ENCODE data around the gene APAF1.

APAF1 gene

GRCh38 chr12:98618952-98619351 is 26.1 kb upstream of the APAF1 start:
- no peak overlapping the region for H2AFZ ChIP-seq (ENCODE audit: low read depth, low read length)
- H3K9ac ChIP-seq (ENCODE audit: low read depth, low read length): no peak overlapping the region
- no peak overlapping the region for H3K4me2 ChIP-seq (ENCODE audit: insufficient read depth, low read length)
- H3K4me1 ChIP-seq (ENCODE audit: insufficient read depth, low read length): no peaks in the 10 kb centered on the region
- H3K9me3 ChIP-seq (ENCODE audit: insufficient read depth, low read length, severe bottlenecking): no peaks in the 10 kb centered on the region
- ATAC-seq (ENCODE audit: insufficient read depth, low read depth): no peak
- H3K4me3 ChIP-seq (ENCODE audit: low read depth in 1 of 2, low read length in 2 of 2): no peak overlapping the region
- H3K79me2 ChIP-seq (ENCODE audit: insufficient read depth, low read length): no peaks in the 10 kb centered on the region
- DNase-seq: no peak
- no peaks in the 10 kb centered on the region for H3K36me3 ChIP-seq (ENCODE audit: insufficient read depth, low read length)
- H3K27ac ChIP-seq (ENCODE audit: low read length): no peak overlapping the region
- no peaks in the 10 kb centered on the region for H4K20me1 ChIP-seq (ENCODE audit: insufficient read depth, low read length)
- TF ChIP-seq, protein P1, sequence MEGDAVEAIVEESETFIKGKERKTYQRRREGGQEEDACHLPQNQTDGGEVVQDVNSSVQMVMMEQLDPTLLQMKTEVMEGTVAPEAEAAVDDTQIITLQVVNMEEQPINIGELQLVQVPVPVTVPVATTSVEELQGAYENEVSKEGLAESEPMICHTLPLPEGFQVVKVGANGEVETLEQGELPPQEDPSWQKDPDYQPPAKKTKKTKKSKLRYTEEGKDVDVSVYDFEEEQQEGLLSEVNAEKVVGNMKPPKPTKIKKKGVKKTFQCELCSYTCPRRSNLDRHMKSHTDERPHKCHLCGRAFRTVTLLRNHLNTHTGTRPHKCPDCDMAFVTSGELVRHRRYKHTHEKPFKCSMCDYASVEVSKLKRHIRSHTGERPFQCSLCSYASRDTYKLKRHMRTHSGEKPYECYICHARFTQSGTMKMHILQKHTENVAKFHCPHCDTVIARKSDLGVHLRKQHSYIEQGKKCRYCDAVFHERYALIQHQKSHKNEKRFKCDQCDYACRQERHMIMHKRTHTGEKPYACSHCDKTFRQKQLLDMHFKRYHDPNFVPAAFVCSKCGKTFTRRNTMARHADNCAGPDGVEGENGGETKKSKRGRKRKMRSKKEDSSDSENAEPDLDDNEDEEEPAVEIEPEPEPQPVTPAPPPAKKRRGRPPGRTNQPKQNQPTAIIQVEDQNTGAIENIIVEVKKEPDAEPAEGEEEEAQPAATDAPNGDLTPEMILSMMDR (IDR thresholded peaks at IDR 0.05; ENCODE audit: borderline replicate concordance, extremely low read depth, low read length, poor library complexity, severe bottlenecking): no peak
- no peak for TF ChIP-seq EZH2 (IDR thresholded peaks at IDR 0.05; ENCODE audit: borderline replicate concordance, low read depth, low read length, severe bottlenecking)
- H3K27me3 ChIP-seq (ENCODE audit: insufficient read depth, low read length, poor library complexity): no peaks in the 10 kb centered on the region

DNA sequence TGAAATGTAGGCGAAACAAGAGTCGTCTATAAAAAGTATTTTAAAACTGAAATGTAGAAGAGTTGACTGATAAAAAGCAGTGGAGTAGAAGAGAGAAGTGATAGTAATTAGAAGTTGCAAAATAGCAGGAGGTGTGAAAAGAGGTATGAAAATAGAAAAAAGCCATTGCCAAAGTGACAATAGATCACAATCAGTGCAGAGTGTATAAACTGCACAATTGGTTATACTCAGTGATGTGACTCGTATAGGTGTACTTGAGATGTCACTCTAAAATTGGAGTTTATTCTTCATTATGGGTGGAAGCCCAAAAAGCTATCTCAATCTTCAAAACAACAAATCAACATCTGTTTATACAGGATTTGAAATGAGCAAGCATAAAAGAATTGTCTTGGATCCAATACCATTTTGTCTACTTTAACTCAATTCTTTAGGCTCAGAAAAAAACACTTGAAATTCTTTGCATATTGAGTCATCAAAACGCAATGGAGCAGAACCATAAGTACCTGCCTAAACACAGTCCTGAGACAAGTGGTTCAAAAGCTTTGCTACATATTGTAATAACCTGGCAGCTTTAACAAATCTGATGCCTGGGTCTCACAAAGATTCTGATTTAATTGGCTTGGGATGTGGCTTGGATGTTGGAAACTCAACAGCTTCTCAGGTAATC is 9.3 kb upstream of the APAF1 start:
- H3K4me2 ChIP-seq (ENCODE audit: insufficient read depth, low read length): no peak overlapping the region
- no peak for DNase-seq
- H3K9ac ChIP-seq (ENCODE audit: low read depth, low read length): no peak overlapping the region
- H3K36me3 ChIP-seq (ENCODE audit: insufficient read depth, low read length): peaks cover 23% of the 10 kb centered on the region
- peaks cover 72% of the 10 kb centered on the region for H3K79me2 ChIP-seq (ENCODE audit: insufficient read depth, low read length)
- H2AFZ ChIP-seq (ENCODE audit: low read depth, low read length): no peak overlapping the region
- H3K27ac ChIP-seq (ENCODE audit: low read length): no peak overlapping the region
- peaks cover 3% of the 10 kb centered on the region for H3K4me1 ChIP-seq (ENCODE audit: insufficient read depth, low read length)
- no peaks in the 10 kb centered on the region for H3K9me3 ChIP-seq (ENCODE audit: insufficient read depth, low read length, severe bottlenecking)
- H3K27me3 ChIP-seq (ENCODE audit: insufficient read depth, low read length, poor library complexity): no peaks in the 10 kb centered on the region
- H4K20me1 ChIP-seq (ENCODE audit: insufficient read depth, low read length): no peaks in the 10 kb centered on the region
- TF ChIP-seq, protein P1 (IDR thresholded peaks at IDR 0.05; ENCODE audit: borderline replicate concordance, extremely low read depth, low read length, poor library complexity, severe bottlenecking): no peak
- TF ChIP-seq EZH2 (IDR thresholded peaks at IDR 0.05; ENCODE audit: borderline replicate concordance, low read depth, low read length, severe bottlenecking): no peak
- H3K4me3 ChIP-seq (ENCODE audit: low read depth in 1 of 2, low read length in 2 of 2): no peak overlapping the region
- ATAC-seq (ENCODE audit: insufficient read depth, low read depth): no peak

GRCh38 chr12:98637068-98637467 is 8.0 kb upstream of the APAF1 start:
- Histone ChIP-seq H3K36me3 (ENCODE audit: insufficient read depth, low read length) (peaks cover 21% of the 10 kb centered on the region), H3K4me3 (ENCODE audit: low read depth in 1 of 2, low read length in 2 of 2) (no peak overlapping the region), H3K27me3 (ENCODE audit: insufficient read depth, low read length, poor library complexity) (no peaks in the 10 kb centered on the region), H3K27ac (ENCODE audit: low read length) (no peak overlapping the region), H3K9me3 (ENCODE audit: insufficient read depth, low read length, severe bottlenecking) (no peaks in the 10 kb centered on the region), H3K9ac (ENCODE audit: low read depth, low read length) (no peak overlapping the region), H4K20me1 (ENCODE audit: insufficient read depth, low read length) (no peaks in the 10 kb centered on the region), H3K79me2 (ENCODE audit: insufficient read depth, low read length) (peaks cover 85% of the 10 kb centered on the region), H2AFZ (ENCODE audit: low read depth, low read length) (no peak overlapping the region), H3K4me1 (ENCODE audit: insufficient read depth, low read length) (peaks cover 15% of the 10 kb centered on the region), H3K4me2 (ENCODE audit: insufficient read depth, low read length) (no peak overlapping the region)
- DNase-seq (no peak), ATAC-seq (ENCODE audit: insufficient read depth, low read depth) (no peak)
- no peak for TF ChIP-seq EZH2 (IDR thresholded peaks at IDR 0.05; ENCODE audit: borderline replicate concordance, low read depth, low read length, severe bottlenecking)
- TF ChIP-seq, protein P1 (IDR thresholded peaks at IDR 0.05; ENCODE audit: borderline replicate concordance, extremely low read depth, low read length, poor library complexity, severe bottlenecking): no peak
